ENCODE results near the gene RAD51B.

- no peak for TF ChIP-seq CTCF (IDR thresholded peaks at IDR 0.05)
- no peak for TF ChIP-seq POLR2A (IDR thresholded peaks at IDR 0.05)
Measured at GRCh38 chr14:68547305-68548193, 728.0 kb downstream of the RAD51B start.
